ENCODE measurements around the gene MIPEP.

MIPEP gene

DNA sequence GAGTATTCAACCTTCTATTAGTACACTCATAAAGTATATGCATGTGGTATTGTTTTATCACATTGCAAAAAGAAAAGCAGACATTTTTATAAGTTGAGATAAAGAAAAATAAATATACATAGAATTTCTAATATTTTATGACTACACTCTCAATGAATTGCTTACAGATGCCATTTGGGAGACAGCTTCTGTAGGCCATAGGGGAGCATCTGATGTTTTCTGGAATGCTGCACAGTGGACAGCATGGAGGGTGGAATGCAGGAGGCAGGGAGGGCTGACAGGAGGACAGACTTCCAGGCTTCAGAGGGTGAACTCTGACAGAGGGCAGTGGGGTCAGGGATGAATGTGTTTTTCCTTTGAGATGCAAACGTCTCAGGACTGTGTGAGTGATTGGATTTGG, 45.8 kb downstream of the MIPEP start:
- Histone ChIP-seq H3K4me1 (peaks cover 63% of the 10 kb centered on the region), H3K4me3 (no peak overlapping the region), H3K9ac (no peak overlapping the region), H3K9me3 (no peaks in the 10 kb centered on the region), H3K4me2 (peak overlapping the region; percentile 61), H4K20me1 (no peaks in the 10 kb centered on the region), H3K36me3 (no peaks in the 10 kb centered on the region), H3K27me3 (no peaks in the 10 kb centered on the region), H3K27ac (no peak overlapping the region)
- TF ChIP-seq Cebpa-rat (IDR thresholded peaks at IDR 0.05) = no peak

DNA sequence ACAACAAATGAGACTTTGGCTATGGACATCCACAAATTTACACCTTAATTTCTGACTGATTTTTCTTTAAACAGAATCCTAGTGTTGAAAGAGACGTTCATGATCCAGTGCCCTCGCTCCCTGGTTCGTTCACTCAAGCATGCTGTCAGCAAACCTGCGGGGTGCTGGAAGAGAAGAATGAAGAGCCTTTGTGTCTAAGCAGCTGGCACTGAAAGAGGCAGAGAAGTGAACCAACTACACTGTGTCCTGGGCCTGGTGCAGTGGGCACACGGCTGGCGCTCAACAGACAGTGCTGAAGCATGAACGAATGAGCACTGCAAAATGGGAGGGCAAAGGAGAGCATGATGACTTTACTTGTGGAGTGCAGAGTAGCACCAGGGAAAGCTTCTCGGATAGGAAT, 46.8 kb downstream of the MIPEP start:
- peaks cover 53% of the 10 kb centered on the region for H3K4me1 ChIP-seq
- peak overlapping the region; percentile 30 for H3K4me2 ChIP-seq

DNA sequence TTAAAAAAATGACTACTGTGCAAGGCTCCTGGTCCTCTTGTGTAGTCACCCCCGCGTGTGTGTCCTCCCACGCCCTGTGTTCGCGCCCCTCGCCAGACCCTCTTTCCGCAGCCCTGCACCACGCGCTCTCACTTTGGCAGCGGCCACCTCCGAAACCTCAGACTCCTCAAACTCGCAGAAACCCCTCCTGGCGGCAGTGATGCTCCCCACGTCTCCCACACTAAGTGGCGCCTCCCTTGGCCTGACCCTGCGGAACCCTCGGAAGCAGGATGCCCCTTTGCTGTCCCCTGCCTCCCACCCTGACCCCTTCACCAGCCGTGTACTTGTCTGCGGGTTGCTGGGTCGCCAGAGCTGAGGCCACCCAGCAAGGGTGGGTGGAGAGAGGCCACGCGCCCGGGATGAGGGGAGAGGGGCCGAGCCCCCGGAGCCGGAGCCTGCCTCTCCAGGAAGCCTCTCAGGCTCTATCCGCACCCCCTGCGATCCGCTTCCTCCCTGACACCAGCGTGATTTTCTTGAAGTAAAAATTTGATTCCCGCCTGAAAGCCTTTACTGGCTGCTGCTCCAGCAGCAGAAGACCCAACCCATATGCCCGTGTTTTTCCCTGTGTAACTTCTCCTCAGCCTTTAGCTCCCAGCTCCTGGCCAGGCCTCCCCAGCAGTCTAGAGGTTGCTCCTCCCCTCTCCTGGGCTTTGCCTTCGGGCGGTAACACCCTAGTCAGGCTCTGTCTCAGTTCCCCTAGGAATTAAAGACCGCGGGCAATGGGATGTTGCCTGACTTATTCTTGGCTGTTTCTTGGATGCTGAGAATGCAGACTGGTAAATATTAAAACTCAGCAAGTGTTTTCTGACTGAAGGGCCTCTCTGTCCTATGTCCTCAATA, 55.2 kb downstream of the MIPEP start:
- Histone ChIP-seq H3K9me3 (0 out of 2 replicates have a peak, but pooled peaks cover 8% of the 10 kb centered on the region), H3K9ac (no peak overlapping the region), H3K27ac (no peak overlapping the region), H3K27me3 (no peaks in the 10 kb centered on the region), H3K4me3 (no peak overlapping the region), H4K20me1 (no peaks in the 10 kb centered on the region), H3K4me2 (no peak overlapping the region), H3K4me1 (no peaks in the 10 kb centered on the region), H3K36me3 (peaks cover 5% of the 10 kb centered on the region; the same call in 1 of the 2 replicates)
- no peak for TF ChIP-seq Cebpa-rat (IDR thresholded peaks at IDR 0.05)

More for the DNA sequence above, 46.8 kb downstream of the MIPEP start:
- H4K20me1 ChIP-seq = no peaks in the 10 kb centered on the region
- no peak overlapping the region for H3K4me3 ChIP-seq
- H3K27ac ChIP-seq = no peak overlapping the region
- H3K9ac ChIP-seq = no peak overlapping the region
- H3K27me3 ChIP-seq = no peaks in the 10 kb centered on the region
- no peak for TF ChIP-seq Cebpa-rat (IDR thresholded peaks at IDR 0.05)
- H3K9me3 ChIP-seq = no peaks in the 10 kb centered on the region
- no peaks in the 10 kb centered on the region for H3K36me3 ChIP-seq

DNA sequence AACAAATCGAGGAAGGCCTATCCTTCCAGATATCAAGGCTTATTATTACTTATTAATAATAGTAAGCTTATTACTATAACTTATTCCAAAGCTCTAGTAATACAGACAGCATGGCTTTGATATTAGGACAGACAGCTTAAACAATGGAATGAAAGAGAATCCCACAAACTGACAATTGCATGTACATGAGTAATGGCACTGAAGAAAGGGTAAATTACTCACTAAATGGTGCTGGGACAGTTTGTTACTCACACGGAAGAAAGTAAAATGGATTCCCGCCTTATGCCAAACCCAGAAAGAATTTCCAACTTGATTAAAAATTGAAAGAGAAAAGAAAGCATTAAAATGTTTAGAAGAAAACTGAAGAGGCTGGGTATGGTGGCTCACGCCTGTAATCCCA, 60.3 kb downstream of the MIPEP start:
- peaks cover 11% of the 10 kb centered on the region for H3K9me3 ChIP-seq
- no peak overlapping the region for H3K27ac ChIP-seq
- no peak overlapping the region for H3K9ac ChIP-seq
- no peaks in the 10 kb centered on the region for H3K4me1 ChIP-seq
- peaks cover 7% of the 10 kb centered on the region; the same call in 1 of the 2 replicates for H3K36me3 ChIP-seq
- no peaks in the 10 kb centered on the region for H3K27me3 ChIP-seq
- no peak for TF ChIP-seq Cebpa-rat (IDR thresholded peaks at IDR 0.05)
- H4K20me1 ChIP-seq = no peaks in the 10 kb centered on the region
- no peak overlapping the region for H3K4me2 ChIP-seq
- no peak overlapping the region for H3K4me3 ChIP-seq

DNA sequence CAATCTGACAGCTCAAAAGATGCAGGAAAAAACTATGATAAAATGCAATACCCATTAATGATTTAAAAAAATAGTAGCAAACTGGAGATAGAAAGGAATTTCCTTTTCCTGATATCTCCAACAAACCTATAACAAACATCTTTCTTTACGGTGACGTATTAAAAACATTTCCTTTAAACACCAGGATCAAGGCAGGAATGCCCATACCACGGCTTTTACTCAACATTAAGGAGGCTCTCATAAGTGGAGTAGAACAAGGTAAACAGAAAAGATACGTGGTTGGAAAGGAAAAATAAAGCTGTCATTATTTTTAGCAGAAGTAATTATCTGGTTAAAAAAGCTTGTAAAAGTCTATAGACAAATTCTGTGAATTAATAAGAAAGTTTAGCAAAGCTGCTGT, 61.1 kb downstream of the MIPEP start:
- Histone ChIP-seq H3K4me2 (no peak overlapping the region), H3K4me3 (no peak overlapping the region), H3K36me3 (peaks cover 12% of the 10 kb centered on the region; the same call in 1 of the 2 replicates), H3K4me1 (no peaks in the 10 kb centered on the region), H3K27ac (no peak overlapping the region), H3K9me3 (peaks cover 18% of the 10 kb centered on the region), H3K27me3 (no peaks in the 10 kb centered on the region), H4K20me1 (no peaks in the 10 kb centered on the region), H3K9ac (no peak overlapping the region)
- no peak for TF ChIP-seq Cebpa-rat (IDR thresholded peaks at IDR 0.05)

DNA sequence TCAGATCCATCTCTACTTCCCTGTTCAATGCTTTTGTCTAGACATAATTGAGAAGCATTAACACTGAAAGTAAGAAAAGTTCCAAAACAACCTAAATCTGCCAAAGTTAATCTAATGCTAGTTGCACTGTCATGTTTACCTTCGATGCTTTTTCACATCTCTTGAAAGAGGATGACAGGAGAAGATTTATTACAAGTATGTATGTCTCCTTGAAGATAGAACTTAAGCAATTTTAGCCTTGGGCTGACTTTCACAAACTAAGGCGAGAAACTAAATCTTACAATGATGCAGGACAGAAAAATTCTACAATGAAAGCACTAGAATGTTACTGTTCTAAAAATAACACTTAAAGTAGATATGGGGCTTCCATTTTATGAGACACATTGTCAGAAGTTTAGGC, 64.0 kb downstream of the MIPEP start:
- no peak overlapping the region for H3K4me2 ChIP-seq
- peaks cover 18% of the 10 kb centered on the region for H3K9me3 ChIP-seq
- TF ChIP-seq Cebpa-rat (IDR thresholded peaks at IDR 0.05) = no peak
- no peak overlapping the region for H3K4me3 ChIP-seq
- no peaks in the 10 kb centered on the region for H3K27me3 ChIP-seq
- peaks cover 12% of the 10 kb centered on the region; the same call in 1 of the 2 replicates for H3K36me3 ChIP-seq
- H3K9ac ChIP-seq = no peak overlapping the region
- H4K20me1 ChIP-seq = no peaks in the 10 kb centered on the region
- no peak overlapping the region for H3K27ac ChIP-seq
- no peaks in the 10 kb centered on the region for H3K4me1 ChIP-seq

DNA sequence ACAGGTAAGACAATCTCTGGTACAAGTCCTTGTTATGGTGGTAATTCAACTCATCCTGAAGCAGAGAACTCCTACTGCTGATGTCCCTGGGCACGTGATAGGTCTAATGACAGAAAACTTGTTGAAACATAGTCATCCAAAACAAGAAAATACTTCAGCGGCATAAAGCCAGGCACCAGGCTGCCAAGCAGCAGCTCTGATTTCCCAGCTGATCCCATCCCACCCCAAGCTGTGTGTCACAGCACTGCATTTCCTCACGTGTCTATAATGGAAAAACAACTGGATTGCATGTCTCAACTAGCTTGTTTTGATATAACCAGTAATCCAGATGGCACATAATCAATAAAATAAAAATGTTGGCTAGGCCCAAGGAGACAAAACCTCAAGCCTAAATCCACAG, 64.8 kb downstream of the MIPEP start:
- TF ChIP-seq Cebpa-rat (IDR thresholded peaks at IDR 0.05) = no peak
- Histone ChIP-seq H3K9me3 (peaks cover 18% of the 10 kb centered on the region), H3K36me3 (peaks cover 12% of the 10 kb centered on the region; the same call in 1 of the 2 replicates), H3K27me3 (no peaks in the 10 kb centered on the region), H3K9ac (no peak overlapping the region), H3K27ac (no peak overlapping the region), H3K4me3 (no peak overlapping the region), H3K4me1 (no peaks in the 10 kb centered on the region), H3K4me2 (no peak overlapping the region), H4K20me1 (no peaks in the 10 kb centered on the region)

DNA sequence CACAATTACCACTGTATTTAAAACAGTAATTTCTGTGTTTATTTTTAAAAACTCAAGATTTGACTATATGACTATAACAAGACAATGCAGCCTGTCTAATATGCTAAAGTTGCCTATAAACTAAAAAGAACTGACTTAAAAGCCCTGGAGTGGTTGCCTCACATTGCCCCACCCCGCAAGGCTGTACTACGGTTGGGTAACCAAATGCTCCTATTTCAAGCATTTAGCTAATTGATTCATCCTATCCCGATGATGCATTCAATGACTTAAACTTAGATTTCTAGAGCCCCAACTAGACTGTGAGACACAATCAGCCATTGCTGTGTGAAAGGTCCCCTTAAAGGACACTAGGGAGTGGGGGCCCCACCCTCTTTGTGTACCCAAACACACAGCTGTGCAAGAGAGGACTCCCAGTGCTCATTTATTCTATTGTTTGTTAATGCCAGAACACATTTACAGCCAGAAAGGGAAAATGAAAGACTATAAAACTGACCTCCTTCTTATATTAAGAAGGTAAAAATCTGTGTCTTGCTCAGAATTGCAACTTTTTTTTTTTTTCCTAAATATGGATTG, 66.9 kb downstream of the MIPEP start:
- Histone ChIP-seq H3K36me3 (peaks cover 12% of the 10 kb centered on the region; the same call in 1 of the 2 replicates), H3K27ac (no peak overlapping the region), H3K9me3 (peaks cover 18% of the 10 kb centered on the region), H4K20me1 (no peaks in the 10 kb centered on the region), H3K4me1 (peaks cover 7% of the 10 kb centered on the region; the same call in 1 of the 2 replicates), H3K4me3 (no peak overlapping the region), H3K4me2 (no peak overlapping the region), H3K27me3 (no peaks in the 10 kb centered on the region), H3K9ac (no peak overlapping the region)
- TF ChIP-seq Cebpa-rat (IDR thresholded peaks at IDR 0.05) = no peak

DNA sequence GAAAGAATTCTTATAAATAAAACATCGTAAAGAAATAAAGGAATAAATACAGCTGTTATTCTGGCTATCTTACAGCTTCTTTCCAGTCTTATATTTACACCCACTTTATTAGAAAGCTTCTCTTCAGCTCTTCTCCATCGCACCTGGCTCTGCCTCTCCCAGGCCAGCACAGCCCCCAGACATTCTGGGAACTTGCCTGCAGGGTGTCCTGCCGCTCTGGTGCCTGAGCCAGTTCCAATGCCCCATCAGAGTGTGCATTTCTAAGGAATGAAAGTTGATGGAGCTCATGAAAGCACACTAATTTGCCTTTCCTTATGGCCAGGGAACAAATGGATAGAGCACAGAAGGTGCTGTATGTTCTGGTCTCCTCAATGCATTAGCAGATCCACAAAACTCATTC, 68.7 kb downstream of the MIPEP start:
- Histone ChIP-seq H4K20me1 (no peaks in the 10 kb centered on the region), H3K4me3 (no peak overlapping the region), H3K36me3 (peaks cover 12% of the 10 kb centered on the region; the same call in 1 of the 2 replicates), H3K4me2 (no peak overlapping the region), H3K9me3 (peaks cover 18% of the 10 kb centered on the region), H3K27me3 (no peaks in the 10 kb centered on the region), H3K27ac (no peak overlapping the region), H3K9ac (no peak overlapping the region), H3K4me1 (peaks cover 7% of the 10 kb centered on the region; the same call in 1 of the 2 replicates)
- TF ChIP-seq Cebpa-rat (IDR thresholded peaks at IDR 0.05) = no peak

DNA sequence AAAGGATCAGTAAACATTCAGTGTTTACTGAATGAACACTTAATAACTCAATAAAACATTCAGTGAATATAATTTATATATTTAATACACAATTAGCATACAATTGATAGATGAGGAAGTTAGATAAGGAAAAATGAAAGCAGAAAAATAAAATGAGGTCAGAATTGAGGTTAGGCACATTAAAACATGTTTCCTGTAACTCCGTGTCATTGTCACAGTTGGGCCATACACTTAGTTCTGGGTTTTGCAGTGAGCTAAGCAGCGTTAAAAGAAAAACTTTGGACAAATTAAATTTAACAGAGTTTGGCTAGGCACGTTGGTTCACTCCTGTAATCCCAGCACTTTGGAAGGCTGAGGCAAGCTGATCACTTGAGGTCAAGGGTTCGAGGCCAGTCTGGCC, 71.4 kb downstream of the MIPEP start:
- peaks cover 16% of the 10 kb centered on the region for H3K4me1 ChIP-seq
- H3K9ac ChIP-seq = no peak overlapping the region
- no peaks in the 10 kb centered on the region for H3K9me3 ChIP-seq
- H4K20me1 ChIP-seq = no peaks in the 10 kb centered on the region
- H3K27ac ChIP-seq = no peak overlapping the region
- no peak for TF ChIP-seq Cebpa-rat (IDR thresholded peaks at IDR 0.05)
- no peak overlapping the region; the same call in 1 of the 2 replicates for H3K4me2 ChIP-seq
- no peak overlapping the region for H3K4me3 ChIP-seq
- H3K27me3 ChIP-seq = no peaks in the 10 kb centered on the region
- H3K36me3 ChIP-seq = no peaks in the 10 kb centered on the region
